HL-60 (cell line): Measurements from ENCODE around the gene CRABP2.

Source experiments
- DNase-seq, 2 experiments: peaks; one replicate each; pipeline ENCODE4 v3.0.0-alpha.2; 2010 to 2020; ENCODE audit warnings: low read depth in 1 of 2, low spot score in 1 of 2
- H3K27ac ChIP-seq: fragments of 250-450 bp; sonication (Bioruptor Pico); replicated peaks from 2 replicates; pipeline ENCODE4 v1.5.1; 2020; ENCODE audit warnings: mild to moderate bottlenecking, moderate library complexity
- H3K27me3 ChIP-seq: fragments of 250-450 bp; sonication (Bioruptor Pico); 2 replicates; pipeline ENCODE4 v1.5.1; 2021; ENCODE audit warnings: mild to moderate bottlenecking, moderate library complexity; ENCODE audit not compliant: insufficient read depth, poor library complexity, severe bottlenecking
- H3K4me3 ChIP-seq: replicated peaks from 2 replicates; pipeline ENCODE4 v1.5.1; 2011; ENCODE audit warnings: mild to moderate bottlenecking, control low read depth, low read length; ENCODE audit not compliant: insufficient read depth
- GABPA ChIP-seq: IDR thresholded peaks from 2 replicates; pipeline ENCODE4 v1.6.1; 2012; ENCODE audit warnings: low read depth
- POLR2AphosphoS5 ChIP-seq: IDR thresholded peaks from 2 replicates; pipeline ENCODE4 v1.6.1; 2012; ENCODE audit warnings: low read depth
- SPI1 ChIP-seq: IDR thresholded peaks from 2 replicates; pipeline ENCODE4 v1.6.1; 2012; ENCODE audit warnings: low read depth, mild to moderate bottlenecking, borderline replicate concordance
- TF ChIP-seq, protein P1 (sequence below): IDR thresholded peaks from one replicate; pipeline ENCODE4 v1.5.1; 2011; ENCODE audit warnings: low read length, control low read depth, inconsistent platforms; ENCODE audit not compliant: insufficient read depth
- TF ChIP-seq, protein P2 (sequence below): IDR thresholded peaks from 2 replicates; pipeline ENCODE4 v1.6.1; 2012; ENCODE audit warnings: low read depth; ENCODE audit not compliant: insufficient replicate concordance

Gene CRABP2

DNA sequence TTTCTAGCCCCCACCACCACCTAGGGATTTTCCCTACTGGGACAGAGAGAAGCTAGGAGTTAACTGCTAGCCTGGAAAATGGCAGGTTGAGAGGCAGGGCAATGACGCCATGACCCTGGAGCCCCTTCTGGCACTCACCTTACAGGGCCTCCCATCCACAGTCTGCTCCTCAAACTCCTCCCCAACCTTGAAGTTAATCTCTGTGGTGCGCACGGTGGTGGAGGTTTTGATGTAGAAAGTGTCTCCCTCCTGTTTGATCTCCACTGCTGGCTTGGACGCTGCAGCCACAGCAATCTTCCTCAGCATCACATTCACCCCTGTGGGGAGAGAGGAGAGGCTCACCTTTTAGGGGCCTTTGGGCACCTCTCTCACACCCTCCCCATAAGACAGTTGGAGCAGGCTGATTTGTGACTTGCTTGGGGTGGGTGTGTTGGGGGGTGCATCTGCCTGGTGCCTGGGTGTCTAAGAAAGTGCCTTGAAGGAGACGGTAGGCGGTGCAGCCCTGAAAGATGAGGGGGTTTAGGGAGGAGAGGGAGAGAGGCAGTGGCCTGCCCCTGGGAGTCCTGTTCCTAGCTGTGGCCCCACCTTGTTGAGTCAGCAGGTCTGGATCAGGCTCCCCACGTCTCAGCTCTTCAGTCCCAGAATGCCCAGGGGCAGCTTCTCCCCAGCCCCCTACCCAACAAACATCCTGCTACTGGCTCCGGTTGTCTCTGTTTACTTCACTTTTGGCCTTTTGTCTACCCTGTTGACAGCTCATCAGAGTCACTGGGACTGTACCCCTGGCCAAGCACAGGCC, 4.4 kb downstream of the CRABP2 start:
- TF ChIP-seq SPI1 (no peak), GABPA (no peak), POLR2AphosphoS5 (no peak)
- TF ChIP-seq, protein P1, sequence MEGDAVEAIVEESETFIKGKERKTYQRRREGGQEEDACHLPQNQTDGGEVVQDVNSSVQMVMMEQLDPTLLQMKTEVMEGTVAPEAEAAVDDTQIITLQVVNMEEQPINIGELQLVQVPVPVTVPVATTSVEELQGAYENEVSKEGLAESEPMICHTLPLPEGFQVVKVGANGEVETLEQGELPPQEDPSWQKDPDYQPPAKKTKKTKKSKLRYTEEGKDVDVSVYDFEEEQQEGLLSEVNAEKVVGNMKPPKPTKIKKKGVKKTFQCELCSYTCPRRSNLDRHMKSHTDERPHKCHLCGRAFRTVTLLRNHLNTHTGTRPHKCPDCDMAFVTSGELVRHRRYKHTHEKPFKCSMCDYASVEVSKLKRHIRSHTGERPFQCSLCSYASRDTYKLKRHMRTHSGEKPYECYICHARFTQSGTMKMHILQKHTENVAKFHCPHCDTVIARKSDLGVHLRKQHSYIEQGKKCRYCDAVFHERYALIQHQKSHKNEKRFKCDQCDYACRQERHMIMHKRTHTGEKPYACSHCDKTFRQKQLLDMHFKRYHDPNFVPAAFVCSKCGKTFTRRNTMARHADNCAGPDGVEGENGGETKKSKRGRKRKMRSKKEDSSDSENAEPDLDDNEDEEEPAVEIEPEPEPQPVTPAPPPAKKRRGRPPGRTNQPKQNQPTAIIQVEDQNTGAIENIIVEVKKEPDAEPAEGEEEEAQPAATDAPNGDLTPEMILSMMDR: no peak
- TF ChIP-seq, protein P2, sequence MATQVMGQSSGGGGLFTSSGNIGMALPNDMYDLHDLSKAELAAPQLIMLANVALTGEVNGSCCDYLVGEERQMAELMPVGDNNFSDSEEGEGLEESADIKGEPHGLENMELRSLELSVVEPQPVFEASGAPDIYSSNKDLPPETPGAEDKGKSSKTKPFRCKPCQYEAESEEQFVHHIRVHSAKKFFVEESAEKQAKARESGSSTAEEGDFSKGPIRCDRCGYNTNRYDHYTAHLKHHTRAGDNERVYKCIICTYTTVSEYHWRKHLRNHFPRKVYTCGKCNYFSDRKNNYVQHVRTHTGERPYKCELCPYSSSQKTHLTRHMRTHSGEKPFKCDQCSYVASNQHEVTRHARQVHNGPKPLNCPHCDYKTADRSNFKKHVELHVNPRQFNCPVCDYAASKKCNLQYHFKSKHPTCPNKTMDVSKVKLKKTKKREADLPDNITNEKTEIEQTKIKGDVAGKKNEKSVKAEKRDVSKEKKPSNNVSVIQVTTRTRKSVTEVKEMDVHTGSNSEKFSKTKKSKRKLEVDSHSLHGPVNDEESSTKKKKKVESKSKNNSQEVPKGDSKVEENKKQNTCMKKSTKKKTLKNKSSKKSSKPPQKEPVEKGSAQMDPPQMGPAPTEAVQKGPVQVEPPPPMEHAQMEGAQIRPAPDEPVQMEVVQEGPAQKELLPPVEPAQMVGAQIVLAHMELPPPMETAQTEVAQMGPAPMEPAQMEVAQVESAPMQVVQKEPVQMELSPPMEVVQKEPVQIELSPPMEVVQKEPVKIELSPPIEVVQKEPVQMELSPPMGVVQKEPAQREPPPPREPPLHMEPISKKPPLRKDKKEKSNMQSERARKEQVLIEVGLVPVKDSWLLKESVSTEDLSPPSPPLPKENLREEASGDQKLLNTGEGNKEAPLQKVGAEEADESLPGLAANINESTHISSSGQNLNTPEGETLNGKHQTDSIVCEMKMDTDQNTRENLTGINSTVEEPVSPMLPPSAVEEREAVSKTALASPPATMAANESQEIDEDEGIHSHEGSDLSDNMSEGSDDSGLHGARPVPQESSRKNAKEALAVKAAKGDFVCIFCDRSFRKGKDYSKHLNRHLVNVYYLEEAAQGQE: no peak
- Histone ChIP-seq H3K27ac (no peak overlapping the region), H3K27me3 (peaks cover 34% of the 10 kb centered on the region), H3K4me3 (no peak overlapping the region)
- DNase-seq: no peak

DNA sequence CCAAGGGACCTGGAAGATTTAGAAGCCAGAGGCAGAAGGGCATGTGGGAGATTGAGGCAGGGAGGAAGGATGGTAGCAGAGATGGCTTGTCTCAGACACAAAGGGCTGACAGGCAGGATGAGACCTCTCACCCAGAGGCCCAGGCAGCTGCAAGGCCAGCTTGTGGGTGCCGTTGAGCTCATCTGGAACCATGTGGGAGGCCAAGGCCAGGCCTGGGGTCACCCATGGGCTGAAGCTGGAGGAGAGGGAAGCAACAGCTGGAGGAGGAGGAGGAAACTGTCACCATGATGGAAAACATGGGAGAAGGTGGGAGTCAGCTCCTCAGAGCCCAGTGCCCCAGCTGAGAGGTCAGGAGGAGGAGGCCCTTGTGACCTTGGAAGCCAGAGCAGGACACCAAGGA, 6.4 kb downstream of the CRABP2 start:
- Histone ChIP-seq H3K27ac (no peak overlapping the region), H3K4me3 (no peak overlapping the region), H3K27me3 (peaks cover 14% of the 10 kb centered on the region)
- DNase-seq: no peak
- TF ChIP-seq, protein P2: no peak
- TF ChIP-seq SPI1: no peak
- TF ChIP-seq GABPA: no peak
- TF ChIP-seq, protein P1: no peak
- TF ChIP-seq POLR2AphosphoS5: no peak

DNA sequence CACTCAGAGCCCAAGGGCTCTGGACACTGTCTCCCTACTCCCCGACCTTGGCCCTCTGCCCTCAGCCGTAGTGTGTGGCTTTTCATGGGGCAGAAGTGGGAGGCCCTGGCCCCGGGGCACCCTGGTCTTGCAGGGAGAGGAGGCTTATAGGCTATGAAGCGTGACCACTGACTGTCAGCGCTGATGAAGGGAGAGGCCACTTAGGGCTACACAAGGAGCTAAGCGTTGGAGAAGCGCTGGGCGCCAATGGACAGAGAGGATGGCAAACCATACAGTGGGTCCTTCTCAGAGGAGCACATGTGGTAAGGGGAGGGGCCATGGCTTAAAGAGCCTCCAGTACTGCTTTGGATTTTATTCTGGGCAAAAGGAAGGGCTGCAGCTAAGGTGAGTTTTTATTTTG, 7.9 kb downstream of the CRABP2 start:
- TF ChIP-seq, protein P2: no peak
- TF ChIP-seq SPI1 (no peak), POLR2AphosphoS5 (no peak), GABPA (no peak)
- TF ChIP-seq, protein P1: no peak
- no peak overlapping the region for H3K27ac ChIP-seq
- DNase-seq: no peak

More for the DNA sequence above, 7.9 kb downstream of the CRABP2 start:
- H3K27me3 ChIP-seq: peaks cover 17% of the 10 kb centered on the region
- H3K4me3 ChIP-seq: no peak overlapping the region
